CD1c-positive myeloid dendritic cell (primary cell): ENCODE data around the gene FBXL13.
A peak's percentile ranks its signal among the peaks of the same experiment; 100 is the strongest.
"Not testable (repeated sequence)": the region's sequence is repeated elsewhere in the genome, so short reads cannot be mapped to it uniquely, and the experiment has no call there.

Source experiments
- DNase-seq: peaks from one replicate; pipeline ENCODE4 v3.0.0-alpha.2; 2016; ENCODE audit errors: extremely low spot score

The FBXL13 gene

DNA sequence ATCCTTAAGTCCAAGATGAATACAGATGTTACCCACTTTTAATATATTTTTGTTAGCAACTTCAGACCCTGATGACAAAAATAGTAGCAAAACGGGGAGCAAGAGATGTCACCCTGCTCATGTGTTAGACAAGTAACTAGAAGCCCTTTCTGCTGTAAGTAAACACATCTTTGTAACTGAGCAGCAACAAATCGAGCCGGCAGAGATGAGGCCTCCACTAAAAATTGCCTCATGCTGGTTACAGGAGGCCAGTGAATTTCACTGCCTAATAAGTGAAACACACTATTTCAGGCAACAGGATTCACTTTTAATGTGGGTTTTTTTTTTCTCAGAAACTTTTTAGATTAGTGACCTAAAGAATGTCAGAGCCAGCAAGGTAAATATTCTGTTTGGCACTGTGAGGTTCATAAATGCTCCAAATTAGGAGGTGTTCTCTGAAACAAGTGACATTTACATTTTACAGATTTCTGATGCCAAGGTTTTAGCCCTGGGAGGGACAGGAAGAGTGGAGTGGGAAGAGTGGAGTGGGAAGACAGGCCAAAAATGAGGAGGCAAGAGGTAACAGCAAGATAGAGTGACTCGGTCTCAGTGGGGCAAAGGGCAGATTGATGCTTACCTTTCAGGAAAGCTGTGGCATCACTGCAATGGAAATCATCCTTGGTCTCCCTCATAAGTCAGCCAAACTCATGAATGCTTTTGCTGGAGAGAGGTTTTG, 215.4 kb downstream of the FBXL13 start:
- no peak for DNase-seq

- no peak for DNase-seq
Measured at GRCh38 chr7:102856036-102856435, 218.6 kb downstream of the FBXL13 start.

- DNase-seq = no peak
Measured at GRCh38 chr7:102849538-102849937, 225.1 kb downstream of the FBXL13 start.

GRCh38 chr7:102849079-102849478, 225.5 kb downstream of the FBXL13 start:
- DNase-seq = no peak

DNA sequence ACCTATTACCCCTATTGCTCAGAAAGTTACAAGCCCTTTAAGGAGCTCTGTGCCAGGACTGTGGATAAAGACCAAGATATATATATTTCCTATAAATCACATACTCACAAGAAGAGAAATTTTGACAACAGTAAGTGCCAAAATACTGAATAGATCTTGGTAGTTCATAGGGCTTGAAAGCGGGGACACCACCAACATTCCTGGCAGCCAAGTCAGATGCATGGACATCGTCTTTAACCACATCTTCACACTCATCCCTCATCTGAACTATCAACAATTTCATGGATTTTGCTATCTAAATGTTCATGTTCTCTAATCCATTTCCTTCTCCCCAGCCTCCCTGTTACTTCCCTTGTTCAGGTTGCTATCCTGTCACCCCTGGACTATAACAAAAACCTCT, 229.2 kb downstream of the FBXL13 start:
- no peak for DNase-seq

GRCh38 chr7:102843850-102844249, 230.7 kb downstream of the FBXL13 start:
- no peak for DNase-seq

DNA sequence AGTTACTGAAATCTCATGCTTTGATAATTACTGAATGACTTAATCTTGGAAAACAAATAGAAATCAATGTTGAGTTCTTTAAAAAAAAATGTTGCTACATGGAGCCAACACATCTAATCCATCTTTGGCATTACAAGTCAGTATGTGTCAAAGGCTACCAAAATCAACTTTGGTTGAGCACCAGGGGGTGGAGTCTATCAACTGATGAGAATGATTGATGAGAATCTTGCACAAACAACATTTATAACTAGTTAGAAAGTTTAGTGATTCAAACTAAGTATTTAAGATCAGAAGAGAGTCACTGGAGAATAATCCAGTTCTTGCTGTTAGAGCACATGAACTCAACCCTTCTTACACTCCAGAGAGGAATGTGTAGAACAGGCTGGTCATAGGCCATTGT, 232.3 kb downstream of the FBXL13 start:
- DNase-seq = no peak

DNA sequence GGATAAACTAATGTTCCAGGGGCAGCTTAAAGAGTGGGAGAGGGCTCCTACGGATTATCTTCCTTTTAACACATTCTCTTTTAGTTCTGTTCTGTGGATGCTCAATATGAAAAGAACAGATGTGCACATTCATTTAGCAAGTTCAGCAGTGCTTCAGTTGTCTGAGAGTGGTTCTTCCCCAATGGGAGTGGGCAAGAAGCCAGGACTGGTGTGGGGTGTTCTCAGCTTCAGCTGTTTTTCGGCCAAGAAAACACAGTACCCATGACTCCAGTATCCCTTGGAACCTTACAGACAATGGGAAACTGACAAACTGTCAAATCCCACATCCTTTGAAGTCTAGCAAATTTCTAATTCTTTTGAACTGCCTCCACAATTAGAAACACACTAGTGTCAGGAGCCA, 233.3 kb downstream of the FBXL13 start:
- no peak for DNase-seq

- no peak for DNase-seq
Measured at GRCh38 chr7:102840404-102840803, 234.2 kb downstream of the FBXL13 start.

- not testable (repeated sequence) for DNase-seq
Measured at GRCh38 chr7:102838572-102839101, 236.0 kb downstream of the FBXL13 start.

DNA sequence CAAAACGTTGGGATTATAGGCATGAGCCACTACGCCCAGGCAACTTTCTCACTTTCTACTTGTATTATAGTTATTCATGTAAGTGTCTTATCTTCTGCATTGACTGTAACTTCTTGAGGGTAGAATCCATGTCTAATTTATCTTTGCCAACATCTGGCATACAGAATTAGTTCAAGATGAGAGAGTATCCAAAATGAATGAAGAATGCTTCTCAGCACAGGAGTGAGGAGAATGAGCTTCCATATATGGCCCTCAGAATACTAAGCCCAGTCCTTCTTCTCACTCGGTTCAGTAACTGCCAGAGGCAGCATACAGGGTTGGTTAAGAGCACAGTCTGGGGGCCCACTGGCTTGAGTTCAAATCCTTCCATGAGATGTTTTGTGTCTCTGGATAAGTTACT, 236.8 kb downstream of the FBXL13 start:
- DNase-seq = no peak

DNA sequence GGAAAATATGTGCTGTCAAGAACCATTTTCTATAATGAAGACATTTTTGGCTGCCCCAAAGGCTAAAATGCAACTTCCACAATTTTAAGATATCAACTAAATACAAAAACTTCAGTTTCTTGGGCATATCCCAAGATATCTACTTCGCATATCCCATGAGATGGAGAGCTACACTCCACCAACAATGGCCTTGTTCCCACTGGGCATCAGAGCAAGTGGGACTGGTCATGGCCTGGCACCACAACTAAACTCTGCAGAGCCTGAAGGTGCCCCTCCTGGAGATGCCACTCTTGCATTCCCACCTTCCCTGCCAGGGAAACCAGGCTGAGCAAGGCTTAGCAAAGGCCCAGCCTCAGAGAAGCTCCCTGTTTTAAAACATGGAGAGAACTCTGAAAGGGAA, 237.6 kb downstream of the FBXL13 start:
- DNase-seq = no peak

GRCh38 chr7:102836191-102836919, 238.2 kb downstream of the FBXL13 start:
- DNase-seq = no peak

GRCh38 chr7:102834999-102835398, 239.6 kb downstream of the FBXL13 start:
- DNase-seq = peak; percentile 9

DNA sequence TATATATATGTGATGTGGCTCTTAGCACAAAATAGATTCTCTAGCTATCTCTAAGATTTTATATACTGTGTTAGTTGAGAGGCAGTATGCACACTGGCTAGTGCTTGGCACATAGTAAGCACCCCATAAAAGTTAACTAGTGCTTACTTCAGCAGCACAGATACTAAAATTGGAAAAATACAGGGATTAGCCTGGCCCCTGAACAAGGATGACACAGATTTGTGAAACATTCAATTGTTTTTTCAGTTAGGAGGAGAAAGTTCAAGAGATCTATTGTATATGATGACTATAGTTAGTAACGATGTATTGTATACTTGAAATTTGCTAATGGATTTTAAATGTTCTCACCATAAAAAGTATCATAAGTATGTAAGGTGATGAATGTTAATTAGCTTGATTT, 240.1 kb downstream of the FBXL13 start:
- DNase-seq = no peak

- DNase-seq = no peak
Measured at GRCh38 chr7:102833343-102833742, 241.3 kb downstream of the FBXL13 start.

DNA sequence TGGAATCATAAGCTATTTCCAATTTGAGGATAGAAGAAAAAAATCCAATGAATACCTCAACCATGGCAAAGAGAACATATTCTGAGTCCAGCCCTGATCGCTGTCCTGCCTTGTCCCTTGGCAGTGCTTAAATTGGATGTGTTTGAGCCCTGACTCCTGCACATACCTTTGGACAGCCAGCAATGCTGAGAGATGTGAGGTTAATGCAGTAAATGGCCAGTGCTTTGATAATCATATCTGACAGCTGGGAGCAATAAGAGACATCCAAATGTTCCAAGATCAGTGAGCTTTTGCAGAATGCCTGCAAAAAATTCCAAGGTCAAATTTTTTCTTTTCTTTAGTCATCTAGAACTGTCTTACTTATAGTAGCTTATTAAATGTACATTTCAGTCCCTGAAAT, 241.9 kb downstream of the FBXL13 start:
- no peak for DNase-seq

GRCh38 chr7:102830197-102830596, 244.4 kb downstream of the FBXL13 start:
- no peak for DNase-seq

GRCh38 chr7:102829075-102829474, 245.5 kb downstream of the FBXL13 start:
- no peak for DNase-seq

- no peak for DNase-seq
Measured at GRCh38 chr7:102828286-102828685, 246.3 kb downstream of the FBXL13 start.

DNA sequence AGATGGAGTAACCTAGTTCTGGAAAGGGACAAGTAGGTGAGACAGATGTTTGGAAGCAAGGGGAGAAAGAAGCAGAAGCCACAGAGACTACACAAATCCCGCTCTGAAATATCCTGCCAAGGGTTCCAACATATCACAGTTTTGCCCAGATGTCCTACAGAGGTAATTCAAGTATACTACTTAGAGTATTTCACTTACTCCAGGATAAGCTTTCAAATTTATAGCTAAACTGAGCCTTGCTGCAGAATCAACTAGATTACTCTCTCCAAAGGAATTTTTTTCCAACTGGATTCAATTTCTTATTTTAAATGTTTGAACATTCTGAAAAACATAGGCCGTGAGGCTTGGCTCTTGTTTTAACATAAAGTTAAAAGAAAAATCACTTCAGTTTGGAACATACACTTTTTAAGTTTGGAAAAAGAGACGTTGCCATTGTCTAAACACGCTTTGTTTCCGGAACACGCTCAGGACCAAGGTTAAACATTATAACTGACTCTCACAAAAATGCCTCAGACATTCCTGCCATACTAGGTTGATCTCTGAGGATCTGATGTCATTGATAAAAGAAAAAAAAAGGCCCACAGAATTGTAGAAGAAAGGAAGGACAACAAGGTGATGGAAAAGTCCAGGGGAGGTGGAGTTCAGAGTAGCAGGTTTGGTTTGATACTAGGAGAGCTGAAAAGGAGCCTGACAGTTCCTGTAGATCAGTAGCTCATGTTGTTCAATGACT, 251.0 kb downstream of the FBXL13 start:
- no peak for DNase-seq

DNA sequence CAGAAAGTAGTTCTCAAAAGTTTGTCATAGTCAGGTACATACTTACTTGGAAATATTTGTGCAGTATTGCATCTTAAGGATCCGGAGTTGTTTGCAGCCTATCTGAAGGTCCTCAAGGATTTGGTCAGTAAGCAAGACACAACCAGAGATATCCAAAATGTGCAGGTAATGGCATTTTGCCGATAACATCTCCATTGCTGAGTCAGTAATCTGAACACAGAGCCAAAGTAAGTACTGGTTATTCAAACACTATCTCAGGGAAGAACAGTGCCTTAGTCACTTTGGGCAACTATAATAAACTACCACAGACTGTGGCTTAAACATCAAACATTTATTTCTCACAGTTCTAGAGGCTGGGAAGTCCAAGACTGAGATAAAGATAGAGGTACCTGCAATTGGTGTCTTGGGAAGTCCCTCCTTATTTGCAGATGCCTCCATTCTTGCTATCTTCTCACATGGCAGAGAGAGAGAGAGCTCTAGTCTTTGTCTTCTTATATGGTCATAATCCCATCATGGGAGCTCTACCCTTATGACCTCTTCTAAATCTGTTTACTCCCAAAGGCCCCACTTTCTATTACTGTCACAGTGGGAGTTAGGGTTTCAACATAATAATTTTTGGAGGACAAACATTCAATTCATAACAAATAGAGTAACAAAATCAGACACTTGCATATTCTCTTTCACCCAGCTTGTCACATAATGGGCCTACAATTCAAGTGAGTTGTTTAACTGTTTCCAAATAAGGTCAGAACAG, 252.4 kb downstream of the FBXL13 start:
- no peak for DNase-seq
